Activated CD8-positive, alpha-beta memory T cell treated with anti-CD3 and anti-CD28 coated beads, Interleukin-2, amount 50 U/mL, for 4 hours (primary cell): ENCODE measurements around the gene TPBGL.

Experiments
- DNase-seq: peaks from one replicate; pipeline ENCODE4 v3.0.0-alpha.2; 2020

TPBGL gene

DNA sequence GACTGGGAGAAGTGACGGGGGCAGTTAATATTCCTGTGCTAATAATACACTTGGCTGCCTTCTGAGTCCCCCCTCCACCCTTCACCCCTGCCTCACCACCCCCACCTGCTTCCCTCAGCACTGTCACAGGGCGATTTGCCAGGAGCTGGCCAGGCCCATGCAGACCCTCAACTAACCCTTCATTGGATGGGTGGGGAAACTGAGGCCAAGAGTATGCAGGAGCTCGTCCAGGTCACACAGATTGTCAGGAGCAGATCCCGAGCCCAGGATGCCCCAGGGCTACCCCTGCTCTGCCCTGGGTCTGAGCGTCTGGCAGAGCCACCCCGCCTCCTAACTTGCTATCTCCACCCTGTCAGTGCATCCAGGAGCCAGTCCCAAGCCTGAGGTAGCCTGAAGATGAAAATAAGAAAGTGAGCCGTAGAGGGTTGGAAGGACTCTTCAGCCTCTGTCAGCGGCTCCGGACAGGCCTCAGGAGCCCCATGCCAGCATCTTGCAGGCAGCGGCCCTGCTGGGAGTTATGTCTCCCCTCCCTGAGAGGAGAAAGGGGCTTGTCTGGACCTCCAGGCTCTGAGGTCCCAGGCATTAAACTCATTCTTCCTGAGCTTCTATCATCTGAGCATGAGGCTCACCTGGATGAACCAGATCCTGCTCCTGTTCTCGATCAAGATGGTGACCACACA is 6.2 kb downstream of the TPBGL start:
- DNase-seq = no peak

DNA sequence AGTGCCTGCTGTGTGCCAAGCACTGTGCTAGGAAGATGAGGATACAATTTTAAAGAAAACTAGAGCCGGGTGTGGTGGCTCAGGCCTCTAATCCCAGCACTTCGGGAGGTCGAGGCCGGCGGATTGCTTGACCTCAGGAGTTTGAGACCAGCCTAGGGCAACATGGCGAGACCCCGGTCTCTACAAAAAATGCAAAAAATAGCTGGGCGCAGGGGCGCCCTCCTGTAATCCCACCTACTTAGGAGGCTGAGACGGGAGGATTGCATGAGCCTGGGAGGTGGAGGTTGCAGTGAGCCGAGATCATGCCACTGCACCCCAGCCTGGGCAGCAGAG is 8.3 kb downstream of the TPBGL start:
- DNase-seq = no peak

DNA sequence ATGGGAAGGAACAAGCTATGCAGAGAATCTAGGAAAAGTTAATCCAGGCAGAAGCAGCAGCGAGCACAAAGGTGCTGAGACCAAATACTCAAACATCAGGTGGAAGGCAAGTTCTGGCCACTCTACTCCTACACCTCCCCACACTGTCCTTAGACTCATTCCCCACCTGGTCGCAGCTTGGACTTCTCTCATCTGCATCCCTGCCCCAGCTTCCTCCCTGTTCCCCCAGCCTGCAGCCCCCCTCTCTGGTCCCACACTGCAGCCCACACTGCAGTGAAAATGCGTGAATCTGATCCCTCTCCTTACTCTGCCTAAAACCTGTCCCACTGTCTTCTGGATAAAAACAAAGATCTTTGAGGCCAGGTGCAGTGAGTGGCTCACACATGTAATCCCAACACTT is 9.1 kb downstream of the TPBGL start:
- no peak for DNase-seq

DNA sequence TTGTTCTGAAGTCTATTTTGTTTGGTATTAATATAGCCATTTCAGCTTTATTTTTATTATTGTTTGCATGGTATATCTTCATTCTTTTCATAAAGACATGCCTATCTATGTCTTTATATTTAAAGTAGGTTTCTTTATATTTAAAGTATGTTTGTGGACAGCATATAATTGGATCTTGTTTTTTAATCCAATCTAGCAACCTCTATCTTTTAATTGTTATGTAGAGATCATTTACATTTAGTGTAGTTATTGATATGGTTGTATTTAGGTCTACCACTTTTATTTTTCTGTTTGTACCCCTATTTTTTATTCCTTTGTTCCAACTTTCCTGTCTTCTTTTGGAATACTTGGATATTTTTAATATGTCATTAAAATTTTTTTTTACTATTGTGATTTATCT is 13.8 kb downstream of the TPBGL start:
- no peak for DNase-seq

DNA sequence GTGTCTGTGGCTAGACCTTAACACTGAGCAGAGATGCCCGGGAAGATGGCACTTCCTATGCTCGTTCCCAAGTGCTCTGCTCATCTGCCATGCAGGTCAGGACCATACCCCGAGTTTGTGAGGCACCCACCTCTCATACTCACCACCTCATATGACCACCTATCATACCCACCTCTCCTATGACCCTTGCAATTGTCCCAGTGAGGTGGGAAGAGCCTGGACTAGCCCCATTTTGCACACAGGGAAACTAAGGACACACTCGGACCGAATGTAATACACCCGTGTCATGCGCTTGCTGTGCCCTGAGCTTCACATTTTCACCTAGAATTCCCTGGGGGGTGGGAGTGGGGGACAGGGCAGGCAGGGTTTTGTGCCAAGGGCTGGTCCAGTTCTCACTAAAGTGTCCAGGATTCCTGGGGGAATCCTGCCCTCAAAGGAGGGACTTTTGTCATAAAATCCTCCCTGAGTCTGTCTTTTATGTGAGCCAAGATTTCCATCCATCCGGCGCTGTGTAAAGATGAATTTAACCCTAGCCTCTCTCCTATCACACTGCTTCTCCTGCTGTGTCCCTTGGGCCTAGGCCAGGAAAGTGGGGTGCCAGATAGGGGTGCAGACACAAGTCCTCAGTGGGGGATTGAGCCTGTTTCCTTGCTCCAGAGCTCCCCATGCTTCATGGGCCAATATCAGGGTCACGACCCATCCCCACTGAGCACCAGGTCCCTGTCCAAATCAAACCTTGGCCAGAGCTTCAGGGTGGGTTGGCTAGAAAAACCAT is 20.0 kb downstream of the TPBGL start:
- no peak for DNase-seq

DNA sequence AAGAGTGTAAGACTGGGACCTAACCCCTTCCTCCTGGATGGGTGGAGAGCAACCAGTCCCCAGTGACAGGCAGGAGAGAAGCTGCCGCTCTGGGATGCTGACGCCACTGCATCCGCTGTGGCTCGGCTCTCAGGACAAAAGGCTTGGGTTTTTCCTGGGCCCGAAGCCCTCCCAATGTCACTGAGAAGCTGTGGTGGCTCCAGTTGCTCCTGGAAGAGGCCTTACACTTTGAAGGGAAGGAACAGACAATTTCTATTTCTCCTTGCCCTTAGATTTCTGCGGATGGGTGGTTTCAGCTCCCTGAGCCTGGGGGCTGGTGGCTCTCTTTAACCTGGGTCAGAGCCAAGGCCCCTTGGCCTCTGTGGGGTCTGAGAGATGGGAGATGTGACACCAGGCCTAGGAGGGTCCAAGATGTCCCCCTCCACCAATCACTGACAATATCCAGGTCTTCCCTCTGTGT is 21.4 kb downstream of the TPBGL start:
- no peak for DNase-seq

DNA sequence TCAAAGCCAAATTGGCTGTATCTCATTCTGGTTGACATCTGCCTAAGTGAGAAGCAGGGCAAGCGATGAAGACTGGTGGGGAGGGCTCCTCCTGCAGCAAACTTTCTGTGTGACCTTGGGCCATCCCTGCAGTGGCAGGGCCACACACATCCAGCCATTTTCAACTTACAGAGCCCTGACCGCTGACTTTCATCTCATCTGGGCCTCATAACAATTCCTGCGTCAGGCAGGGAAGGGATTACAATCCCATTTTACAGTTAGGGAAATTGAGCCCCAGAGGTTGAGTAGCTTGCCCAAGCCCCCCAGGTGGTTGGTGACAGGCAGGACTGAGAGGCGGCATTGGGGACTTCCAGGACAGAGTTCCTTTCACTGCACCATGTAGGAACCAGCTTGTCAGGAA is 21.9 kb downstream of the TPBGL start:
- DNase-seq = no peak

DNA sequence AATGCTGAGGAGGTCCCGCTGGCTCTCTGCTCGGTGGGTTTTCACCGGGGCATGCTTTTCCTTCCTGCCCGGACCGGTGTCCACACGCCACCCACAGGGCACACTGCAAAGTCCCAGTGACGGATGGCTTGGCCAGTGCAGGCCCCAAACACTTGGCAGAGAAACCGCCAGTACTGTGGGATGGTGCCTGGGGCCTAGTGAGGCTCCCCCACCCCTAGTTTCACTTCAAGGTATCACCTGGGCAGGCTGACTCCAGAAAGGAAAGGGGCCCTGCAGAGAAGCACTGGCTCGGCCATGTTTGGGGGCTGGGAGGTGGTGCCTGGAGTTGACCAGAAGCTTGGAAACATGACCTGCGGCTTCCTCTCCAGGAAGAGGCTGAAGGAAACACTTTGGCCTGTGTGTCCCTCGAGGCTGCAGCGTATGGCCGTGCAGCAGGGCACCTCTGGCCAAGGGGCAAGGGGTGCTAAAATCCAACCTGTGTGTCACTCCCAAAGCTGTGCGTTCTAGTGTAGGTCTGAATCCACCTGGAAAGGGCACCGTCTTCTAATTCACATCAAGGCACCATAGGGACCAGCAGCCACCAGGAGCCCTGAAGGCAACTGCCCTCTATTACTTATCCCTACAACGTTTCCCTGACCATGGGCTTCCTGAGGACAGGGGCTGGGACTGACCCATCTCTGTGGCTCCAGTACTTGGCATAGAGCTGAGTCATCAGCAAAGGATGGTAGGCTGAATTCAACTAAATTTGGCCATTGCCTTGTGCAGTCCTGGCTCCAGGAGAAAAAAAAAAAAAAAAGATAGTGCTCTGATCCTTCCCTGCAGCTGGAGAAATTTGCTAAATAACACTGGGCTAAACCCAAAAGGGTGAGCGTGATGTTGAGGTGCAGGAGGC is 22.6 kb downstream of the TPBGL start:
- no peak for DNase-seq

DNA sequence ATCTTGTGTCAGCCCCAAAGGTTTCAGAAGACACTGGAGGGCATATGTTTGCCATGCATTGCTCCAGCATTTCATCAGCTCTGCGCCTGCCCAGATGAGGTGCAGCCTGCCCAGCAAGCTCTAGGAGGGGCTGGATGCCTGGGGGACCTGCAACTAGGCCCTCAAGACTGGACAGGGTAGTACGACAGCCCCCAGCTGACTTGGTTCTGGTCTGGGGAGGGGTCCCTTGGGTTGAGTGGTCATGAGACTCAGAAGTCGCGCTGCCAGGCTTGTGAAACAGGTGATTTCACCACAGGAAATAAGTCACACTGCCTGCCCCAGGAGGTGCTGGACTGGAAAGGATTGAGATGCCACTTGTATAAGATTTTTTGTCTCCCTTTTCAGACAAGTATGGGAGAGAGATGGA is 23.4 kb downstream of the TPBGL start:
- no peak for DNase-seq

DNA sequence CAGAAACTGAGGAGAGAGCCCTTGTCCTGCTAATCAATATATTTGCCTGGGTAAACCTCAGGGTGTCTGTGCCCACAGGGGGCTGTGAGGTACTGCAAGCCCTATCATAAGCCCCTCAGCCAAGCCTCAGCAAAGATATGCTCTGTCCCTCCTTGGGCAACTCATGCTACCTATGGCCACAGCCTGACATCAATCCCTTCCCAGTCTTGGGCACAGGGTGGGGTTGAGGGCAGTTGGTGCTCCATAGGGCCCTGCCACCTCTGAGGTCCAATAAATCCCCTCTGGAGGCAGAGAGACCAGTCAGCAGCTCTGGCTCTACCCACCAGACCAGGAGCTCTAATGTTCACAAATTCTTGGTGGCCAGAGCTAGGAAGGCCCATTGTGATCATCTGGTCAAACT is 23.8 kb downstream of the TPBGL start:
- DNase-seq = no peak

DNA sequence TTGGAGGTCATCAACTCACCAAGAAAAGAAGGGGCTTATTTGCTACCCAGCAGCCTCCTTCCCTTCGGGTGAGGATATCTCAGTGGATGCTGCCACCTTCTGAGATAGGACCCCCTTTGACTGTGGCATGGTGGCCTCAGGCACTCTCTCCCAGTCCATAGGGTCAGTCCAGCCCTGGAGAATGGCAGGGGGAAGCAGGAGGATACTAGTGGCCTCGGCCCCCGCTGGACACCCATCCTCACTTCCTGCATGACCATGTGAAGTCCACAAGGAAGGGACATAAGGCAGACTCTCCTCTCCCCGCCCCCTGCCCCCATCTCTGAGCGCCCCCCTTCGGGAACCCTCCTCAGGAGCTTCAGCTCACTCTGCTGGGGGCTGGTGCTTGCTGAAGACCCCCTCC is 24.4 kb downstream of the TPBGL start:
- no peak for DNase-seq

DNA sequence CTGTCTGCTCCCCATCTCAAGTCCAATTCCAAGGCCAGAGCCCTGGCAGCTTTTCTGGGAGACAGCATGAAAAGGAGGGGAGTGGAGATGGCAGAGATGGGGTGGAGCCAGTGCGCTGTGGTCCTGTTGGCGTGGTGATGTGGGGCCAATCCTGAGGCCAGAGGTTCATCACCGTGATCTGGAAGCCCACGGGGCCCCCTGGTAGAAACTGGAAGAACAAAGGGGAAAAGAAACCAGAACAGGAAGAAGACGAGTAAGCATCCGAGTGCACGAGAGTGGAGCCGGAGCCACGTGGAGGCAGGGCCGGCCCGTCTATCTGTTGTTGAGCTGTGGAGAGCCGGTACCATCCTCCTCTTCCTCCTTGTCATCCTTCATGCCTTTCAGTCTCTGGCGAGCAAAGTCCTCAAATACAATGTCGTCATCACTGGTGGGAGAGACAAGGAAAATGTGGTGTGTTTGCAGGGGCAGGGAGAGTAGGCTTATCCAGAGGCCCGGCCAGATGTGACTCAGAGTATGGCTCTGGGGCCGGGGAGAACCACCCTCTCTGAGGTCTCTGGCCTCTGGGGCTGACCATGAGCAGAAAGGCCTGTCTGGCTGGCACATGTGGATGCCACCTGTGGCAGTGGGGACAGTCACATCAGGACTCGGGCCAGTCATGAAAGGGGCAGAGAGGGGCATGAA is 25.4 kb downstream of the TPBGL start:
- no peak for DNase-seq

DNA sequence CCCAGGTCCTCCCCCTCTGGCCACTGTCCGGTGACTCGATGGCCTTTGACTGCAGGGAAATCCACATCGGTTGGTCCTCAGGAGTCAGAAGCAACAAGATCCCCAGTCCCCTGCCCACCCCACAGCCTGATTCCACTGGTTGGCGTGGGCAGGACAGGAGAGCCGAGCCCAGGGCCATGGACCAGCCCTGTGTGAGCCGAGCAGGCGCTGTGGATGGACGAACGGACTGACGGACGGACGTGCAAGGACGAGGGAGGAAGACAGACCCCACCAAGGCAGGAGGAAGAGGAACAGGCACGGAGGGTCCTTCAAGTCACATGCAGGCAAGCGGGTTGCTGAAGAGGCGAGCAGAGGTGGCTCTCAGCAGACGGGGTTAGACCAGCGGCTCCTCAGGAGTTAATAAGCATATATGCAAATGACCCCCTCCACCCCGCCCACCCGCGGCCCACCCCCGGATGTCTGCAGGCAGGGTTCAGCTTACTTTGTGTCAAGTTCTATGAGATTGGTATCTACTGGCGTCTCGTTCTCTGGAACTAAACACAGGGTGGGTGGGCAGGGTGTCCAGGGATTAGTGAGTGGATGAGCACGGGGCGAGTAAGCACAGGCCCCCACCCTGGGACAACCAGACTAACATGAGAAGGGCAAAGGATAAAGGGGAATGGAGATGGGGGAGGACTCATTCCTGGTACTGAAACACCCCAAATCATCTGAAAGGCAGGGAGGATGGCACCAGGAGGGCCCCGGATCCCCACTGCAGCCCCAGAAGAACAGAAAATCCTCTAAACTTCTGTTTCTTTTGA is 26.8 kb downstream of the TPBGL start:
- no peak for DNase-seq

DNA sequence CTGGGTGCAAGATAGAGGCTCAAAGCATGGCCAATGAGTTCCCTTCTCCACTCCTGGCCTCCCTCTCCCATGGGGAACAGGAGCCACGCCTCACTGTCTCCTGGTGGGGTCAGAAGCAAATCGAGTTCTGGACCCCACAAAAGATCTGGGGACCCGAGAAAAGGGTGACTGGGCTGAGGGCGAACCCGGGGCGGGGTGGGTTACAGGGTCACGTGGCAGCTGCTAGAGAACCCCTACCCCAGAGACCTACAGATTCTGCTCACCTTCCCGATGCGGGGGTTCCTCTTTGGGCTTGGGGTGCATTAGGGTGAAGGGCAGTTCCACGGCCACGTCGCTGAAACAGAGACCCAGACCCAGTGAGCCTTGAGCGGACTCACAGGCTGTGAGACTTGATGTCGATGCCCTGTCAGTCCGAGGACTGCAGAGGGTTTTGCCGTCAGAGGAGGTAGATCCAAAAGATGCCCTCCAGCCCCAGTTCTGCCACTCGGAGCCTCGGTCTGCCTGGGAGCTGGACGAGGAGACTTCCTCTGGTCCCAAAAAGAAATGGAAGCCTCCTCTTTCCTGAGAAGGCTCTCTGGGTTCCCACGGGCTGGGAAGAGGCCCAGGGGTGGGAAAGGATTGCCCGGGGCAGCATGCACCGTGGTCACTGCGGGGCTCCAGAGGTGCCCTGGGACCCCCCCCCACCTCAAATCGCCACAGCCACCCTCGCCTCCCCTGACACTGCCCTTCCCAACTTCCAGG is 28.2 kb downstream of the TPBGL start:
- no peak for DNase-seq

DNA sequence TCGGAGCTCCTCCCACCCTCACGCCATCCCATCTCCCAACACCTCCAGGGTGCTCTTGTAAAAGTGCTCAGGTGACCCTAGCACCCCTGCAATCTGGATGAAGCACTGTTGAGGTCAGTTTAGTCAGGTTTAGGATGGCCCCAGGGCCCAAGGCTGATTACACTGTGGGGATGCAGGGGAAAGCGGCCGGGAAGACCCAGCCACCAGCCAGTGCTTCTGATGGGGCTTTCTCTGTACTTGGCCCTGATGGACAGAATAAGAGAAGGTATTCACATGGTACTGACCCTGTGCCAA is 28.7 kb downstream of the TPBGL start:
- DNase-seq = no peak

DNA sequence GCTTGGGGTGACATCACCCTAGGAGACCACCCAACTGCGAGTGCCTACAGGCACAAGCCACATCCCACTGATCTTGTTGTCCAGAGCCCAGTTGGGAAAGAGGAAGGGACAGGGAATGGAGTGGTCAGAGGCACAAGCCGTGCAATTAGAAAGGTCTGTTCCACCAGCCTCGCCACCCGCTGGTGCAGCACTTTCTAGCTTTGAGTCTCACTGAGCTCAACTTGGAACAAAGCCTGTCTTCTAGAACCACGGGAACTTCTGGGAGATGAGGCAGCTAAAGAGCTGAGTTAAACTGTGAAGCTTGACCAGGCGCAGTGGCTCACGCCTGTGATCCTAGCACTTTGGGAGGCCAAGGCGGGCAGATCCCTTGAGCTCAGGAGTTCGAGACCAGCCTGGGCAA is 29.3 kb downstream of the TPBGL start:
- no peak for DNase-seq

DNA sequence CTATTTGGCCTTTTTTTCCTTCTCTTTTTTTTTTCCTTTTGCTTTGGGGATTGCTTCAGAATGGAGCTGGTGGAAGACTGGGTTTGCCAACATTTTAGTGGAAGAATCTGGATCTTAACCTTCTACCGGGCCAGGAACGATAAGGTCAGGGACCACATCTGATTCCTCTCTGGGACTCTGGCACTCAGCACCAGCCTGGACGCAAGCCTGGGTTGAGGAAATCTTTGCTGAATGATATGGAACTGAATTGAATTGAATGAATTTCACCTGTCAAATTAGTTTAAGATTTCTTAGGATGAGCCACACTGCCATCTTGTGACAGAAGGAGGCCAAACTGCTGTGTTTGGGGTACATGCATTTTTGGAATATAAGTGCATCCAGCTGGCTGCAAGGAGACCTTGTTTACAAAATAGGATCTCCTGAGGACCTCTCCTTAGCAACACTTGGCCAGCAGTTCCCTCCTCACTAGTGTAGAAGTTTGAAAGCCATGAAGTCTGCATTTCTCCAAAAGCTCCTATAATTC is 30.4 kb downstream of the TPBGL start:
- DNase-seq = no peak

DNA sequence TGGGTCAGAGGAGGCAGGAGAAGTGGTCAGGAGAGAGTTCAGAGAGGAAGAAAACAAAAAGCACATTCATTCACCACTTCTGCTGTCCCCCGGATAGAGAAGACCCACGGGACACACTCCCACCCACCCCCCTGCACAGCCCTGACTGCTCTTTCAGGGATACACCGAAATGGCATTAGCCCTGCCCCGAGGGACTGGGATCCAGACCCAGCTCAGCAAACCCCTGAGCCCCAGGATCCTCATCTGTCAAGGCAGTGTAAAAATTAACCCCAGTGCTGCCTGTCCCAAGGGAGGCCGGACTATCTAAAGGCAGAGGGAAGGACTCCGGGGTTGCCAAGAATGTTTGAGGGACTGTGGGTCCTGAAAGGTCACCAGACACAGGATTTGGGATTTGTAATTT is 31.2 kb downstream of the TPBGL start:
- DNase-seq = no peak

DNA sequence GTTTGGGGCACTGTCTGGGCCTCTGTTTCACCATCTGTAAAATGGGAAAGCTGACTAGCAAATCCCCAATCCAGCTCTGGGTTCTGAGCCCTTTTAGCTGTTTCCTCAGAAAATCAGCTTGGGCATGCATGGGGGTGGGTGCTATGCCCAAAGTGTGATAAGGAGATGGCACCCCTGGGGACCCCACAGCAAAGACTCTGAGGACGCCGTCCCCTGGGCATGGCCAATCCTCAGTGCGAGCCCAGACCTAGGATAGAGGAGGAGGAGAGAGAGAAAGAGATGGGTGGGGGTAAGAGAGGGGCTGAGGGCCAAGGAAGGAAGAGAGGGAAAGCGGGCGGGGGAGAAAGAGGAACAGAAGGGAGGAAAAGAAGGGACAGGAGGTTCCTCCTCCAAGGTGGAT is 31.8 kb downstream of the TPBGL start:
- no peak for DNase-seq

DNA sequence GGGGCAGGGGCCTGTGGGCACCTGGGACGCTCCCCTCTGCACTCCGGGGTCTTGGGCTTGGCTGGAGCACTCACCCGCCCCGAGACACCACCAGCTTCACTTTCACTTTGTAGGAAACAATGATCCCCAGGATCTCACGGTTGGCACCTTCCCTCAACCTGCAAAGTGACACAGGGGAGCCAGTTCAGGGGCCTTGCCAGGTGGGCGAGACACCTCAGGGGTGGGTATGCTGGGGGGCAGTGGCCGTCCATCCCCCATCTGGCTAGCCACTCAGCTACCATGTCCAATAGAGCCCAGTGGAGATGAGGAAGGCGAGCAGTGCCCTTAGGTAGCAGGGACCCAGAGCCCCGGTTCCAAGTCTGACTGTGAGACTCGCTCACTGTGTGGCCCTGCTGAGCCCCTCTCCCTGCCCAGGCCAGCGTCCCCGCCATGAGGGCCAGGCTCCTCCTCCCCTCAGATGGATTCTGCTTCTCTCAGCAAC is 32.3 kb downstream of the TPBGL start:
- no peak for DNase-seq
